GM12878 (cell line): ENCODE results near the gene LCOR. TPM values are rescaled to one million over a fixed set of nuclear protein-coding genes. Genes with fewer than 3 reads are reported as not detected.

Experiments used
- BACH1 ChIP-seq: fragments of 450-650 bp; IDR thresholded peaks from 2 replicates; pipeline ENCODE4 v1.6.1; 2017; ENCODE audit warnings: mild to moderate bottlenecking, borderline replicate concordance
- BHLHE40 ChIP-seq, 2 experiments: fragments of 450-650 bp in 1 of 2; IDR thresholded peaks; 2 replicates each; pipeline ENCODE4 v1.6.1; 2011 to 2017; ENCODE audit warnings: low read depth in 2 of 2, borderline replicate concordance in 1 of 2, improper control_type of control experiment in 1 of 2, low read length in 1 of 2, mild to moderate bottlenecking in 1 of 2
- GATAD2B ChIP-seq: fragments of 450-650 bp; conservative IDR thresholded peaks from 2 replicates; pipeline ENCODE4 v1.6.1; 2017; ENCODE audit warnings: low read depth, mild to moderate bottlenecking, moderate library complexity
- IRF4 ChIP-seq: IDR thresholded peaks from 2 replicates; pipeline ENCODE4 v1.6.1; 2011; ENCODE audit warnings: low read depth, low read length
- NR2F1 ChIP-seq: fragments of 450-650 bp; conservative IDR thresholded peaks from 2 replicates; pipeline ENCODE4 v1.6.1; 2017; ENCODE audit warnings: mild to moderate bottlenecking
- RELA ChIP-seq: fragments of 450-650 bp; IDR thresholded peaks from 2 replicates; pipeline ENCODE4 v1.8.0; 2014; ENCODE audit warnings: borderline replicate concordance; ENCODE audit not compliant: partially characterized antibody
- TARDBP ChIP-seq: IDR thresholded peaks from 2 replicates; pipeline ENCODE4 v1.6.1; 2016; ENCODE audit warnings: borderline replicate concordance
- polyA plus RNA-seq, 11 experiments: library from polyadenylated mRNA; depleted of rRNA in 4 of 11; unstranded in 6 of 11; stranded (reverse) in 5 of 11; fragments of >200 nt; fragmentation: Nextera tagmentation in 4 of 11; fragmentation: Illumina TruSeq in 1 of 11; extraction: Ambion mirVana in 4 of 11; extraction: Trizol in 1 of 11; gene quantifications; 1 replicate in 1 of 11; 2 replicates in 10 of 11; pipeline versions ENCODE4 v1.2.1 to v1.2.3, GENCODE V29; 2011 to 2016; ENCODE audit warnings: inconsistent platforms in 2 of 11, missing spikeins in 2 of 11, low read depth in 1 of 11
- total RNA-seq, 4 experiments: library from RNA; depleted of rRNA in 3 of 4; stranded (reverse); fragments of >200 nt in 3 of 4; fragmentation: Illumina TruSeq in 1 of 4; extraction: Trizol in 1 of 4; gene quantifications; 2 replicates each; pipeline versions ENCODE4 v1.2.1 to v1.2.3, GENCODE V29; 2013 to 2021
- TF ChIP-seq, protein P1 (sequence below): fragments of 450-650 bp; IDR thresholded peaks from 2 replicates; pipeline ENCODE4 v1.6.1; 2016; ENCODE audit warnings: mild to moderate bottlenecking, moderate library complexity, borderline replicate concordance
- TF ChIP-seq, protein P2 (sequence below): fragments of 450-650 bp; formaldehyde crosslinking; IDR thresholded peaks from 2 replicates; pipeline ENCODE4 v1.4.0; 2020; ENCODE audit warnings: mild to moderate bottlenecking, moderate library complexity
- TF ChIP-seq, protein P3 (sequence below): fragments of 450-650 bp; IDR thresholded peaks from 2 replicates; pipeline ENCODE4 v1.6.1; 2017; ENCODE audit warnings: antibody characterized with exemption, mild to moderate bottlenecking, moderate library complexity
- TF ChIP-seq, protein P4 (sequence below): fragments of 450-650 bp; IDR thresholded peaks from 2 replicates; pipeline ENCODE4 v1.6.1; 2016; ENCODE audit warnings: mild to moderate bottlenecking

LCOR gene
- total and polyA plus RNA-seq, 10 of the 15 experiments (the other 5 are each of a cell fraction or from before 2014, with no cell fraction given), result 1.6 to 22.0 (median 13.2) TPM

- TF ChIP-seq, protein P1, sequence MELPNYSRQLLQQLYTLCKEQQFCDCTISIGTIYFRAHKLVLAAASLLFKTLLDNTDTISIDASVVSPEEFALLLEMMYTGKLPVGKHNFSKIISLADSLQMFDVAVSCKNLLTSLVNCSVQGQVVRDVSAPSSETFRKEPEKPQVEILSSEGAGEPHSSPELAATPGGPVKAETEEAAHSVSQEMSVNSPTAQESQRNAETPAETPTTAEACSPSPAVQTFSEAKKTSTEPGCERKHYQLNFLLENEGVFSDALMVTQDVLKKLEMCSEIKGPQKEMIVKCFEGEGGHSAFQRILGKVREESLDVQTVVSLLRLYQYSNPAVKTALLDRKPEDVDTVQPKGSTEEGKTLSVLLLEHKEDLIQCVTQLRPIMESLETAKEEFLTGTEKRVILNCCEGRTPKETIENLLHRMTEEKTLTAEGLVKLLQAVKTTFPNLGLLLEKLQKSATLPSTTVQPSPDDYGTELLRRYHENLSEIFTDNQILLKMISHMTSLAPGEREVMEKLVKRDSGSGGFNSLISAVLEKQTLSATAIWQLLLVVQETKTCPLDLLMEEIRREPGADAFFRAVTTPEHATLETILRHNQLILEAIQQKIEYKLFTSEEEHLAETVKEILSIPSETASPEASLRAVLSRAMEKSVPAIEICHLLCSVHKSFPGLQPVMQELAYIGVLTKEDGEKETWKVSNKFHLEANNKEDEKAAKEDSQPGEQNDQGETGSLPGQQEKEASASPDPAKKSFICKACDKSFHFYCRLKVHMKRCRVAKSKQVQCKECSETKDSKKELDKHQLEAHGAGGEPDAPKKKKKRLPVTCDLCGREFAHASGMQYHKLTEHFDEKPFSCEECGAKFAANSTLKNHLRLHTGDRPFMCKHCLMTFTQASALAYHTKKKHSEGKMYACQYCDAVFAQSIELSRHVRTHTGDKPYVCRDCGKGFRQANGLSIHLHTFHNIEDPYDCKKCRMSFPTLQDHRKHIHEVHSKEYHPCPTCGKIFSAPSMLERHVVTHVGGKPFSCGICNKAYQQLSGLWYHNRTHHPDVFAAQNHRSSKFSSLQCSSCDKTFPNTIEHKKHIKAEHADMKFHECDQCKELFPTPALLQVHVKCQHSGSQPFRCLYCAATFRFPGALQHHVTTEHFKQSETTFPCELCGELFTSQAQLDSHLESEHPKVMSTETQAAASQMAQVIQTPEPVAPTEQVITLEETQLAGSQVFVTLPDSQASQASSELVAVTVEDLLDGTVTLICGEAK, result no peak
- TF ChIP-seq, protein P2, sequence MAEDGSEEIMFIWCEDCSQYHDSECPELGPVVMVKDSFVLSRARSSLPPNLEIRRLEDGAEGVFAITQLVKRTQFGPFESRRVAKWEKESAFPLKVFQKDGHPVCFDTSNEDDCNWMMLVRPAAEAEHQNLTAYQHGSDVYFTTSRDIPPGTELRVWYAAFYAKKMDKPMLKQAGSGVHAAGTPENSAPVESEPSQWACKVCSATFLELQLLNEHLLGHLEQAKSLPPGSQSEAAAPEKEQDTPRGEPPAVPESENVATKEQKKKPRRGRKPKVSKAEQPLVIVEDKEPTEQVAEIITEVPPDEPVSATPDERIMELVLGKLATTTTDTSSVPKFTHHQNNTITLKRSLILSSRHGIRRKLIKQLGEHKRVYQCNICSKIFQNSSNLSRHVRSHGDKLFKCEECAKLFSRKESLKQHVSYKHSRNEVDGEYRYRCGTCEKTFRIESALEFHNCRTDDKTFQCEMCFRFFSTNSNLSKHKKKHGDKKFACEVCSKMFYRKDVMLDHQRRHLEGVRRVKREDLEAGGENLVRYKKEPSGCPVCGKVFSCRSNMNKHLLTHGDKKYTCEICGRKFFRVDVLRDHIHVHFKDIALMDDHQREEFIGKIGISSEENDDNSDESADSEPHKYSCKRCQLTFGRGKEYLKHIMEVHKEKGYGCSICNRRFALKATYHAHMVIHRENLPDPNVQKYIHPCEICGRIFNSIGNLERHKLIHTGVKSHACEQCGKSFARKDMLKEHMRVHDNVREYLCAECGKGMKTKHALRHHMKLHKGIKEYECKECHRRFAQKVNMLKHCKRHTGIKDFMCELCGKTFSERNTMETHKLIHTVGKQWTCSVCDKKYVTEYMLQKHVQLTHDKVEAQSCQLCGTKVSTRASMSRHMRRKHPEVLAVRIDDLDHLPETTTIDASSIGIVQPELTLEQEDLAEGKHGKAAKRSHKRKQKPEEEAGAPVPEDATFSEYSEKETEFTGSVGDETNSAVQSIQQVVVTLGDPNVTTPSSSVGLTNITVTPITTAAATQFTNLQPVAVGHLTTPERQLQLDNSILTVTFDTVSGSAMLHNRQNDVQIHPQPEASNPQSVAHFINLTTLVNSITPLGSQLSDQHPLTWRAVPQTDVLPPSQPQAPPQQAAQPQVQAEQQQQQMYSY, result no peak
- TF ChIP-seq IRF4 (no peak), BHLHE40 (IDR thresholded peaks at IDR 0.05; ENCODE audit: borderline replicate concordance in 1 of 2, low read depth in 2 of 2, low read length in 1 of 2) (no peak), BACH1 (no peak), RELA (no peak), TARDBP (no peak), NR2F1 (no peak), GATAD2B (no peak)
- TF ChIP-seq, protein P3, sequence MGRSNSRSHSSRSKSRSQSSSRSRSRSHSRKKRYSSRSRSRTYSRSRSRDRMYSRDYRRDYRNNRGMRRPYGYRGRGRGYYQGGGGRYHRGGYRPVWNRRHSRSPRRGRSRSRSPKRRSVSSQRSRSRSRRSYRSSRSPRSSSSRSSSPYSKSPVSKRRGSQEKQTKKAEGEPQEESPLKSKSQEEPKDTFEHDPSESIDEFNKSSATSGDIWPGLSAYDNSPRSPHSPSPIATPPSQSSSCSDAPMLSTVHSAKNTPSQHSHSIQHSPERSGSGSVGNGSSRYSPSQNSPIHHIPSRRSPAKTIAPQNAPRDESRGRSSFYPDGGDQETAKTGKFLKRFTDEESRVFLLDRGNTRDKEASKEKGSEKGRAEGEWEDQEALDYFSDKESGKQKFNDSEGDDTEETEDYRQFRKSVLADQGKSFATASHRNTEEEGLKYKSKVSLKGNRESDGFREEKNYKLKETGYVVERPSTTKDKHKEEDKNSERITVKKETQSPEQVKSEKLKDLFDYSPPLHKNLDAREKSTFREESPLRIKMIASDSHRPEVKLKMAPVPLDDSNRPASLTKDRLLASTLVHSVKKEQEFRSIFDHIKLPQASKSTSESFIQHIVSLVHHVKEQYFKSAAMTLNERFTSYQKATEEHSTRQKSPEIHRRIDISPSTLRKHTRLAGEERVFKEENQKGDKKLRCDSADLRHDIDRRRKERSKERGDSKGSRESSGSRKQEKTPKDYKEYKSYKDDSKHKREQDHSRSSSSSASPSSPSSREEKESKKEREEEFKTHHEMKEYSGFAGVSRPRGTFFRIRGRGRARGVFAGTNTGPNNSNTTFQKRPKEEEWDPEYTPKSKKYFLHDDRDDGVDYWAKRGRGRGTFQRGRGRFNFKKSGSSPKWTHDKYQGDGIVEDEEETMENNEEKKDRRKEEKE, result no peak
- TF ChIP-seq, protein P4, sequence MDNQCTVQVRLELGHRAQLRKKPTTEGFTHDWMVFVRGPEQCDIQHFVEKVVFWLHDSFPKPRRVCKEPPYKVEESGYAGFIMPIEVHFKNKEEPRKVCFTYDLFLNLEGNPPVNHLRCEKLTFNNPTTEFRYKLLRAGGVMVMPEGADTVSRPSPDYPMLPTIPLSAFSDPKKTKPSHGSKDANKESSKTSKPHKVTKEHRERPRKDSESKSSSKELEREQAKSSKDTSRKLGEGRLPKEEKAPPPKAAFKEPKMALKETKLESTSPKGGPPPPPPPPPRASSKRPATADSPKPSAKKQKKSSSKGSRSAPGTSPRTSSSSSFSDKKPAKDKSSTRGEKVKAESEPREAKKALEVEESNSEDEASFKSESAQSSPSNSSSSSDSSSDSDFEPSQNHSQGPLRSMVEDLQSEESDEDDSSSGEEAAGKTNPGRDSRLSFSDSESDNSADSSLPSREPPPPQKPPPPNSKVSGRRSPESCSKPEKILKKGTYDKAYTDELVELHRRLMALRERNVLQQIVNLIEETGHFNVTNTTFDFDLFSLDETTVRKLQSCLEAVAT, result no peak
These were observed 46.0 kb downstream of the LCOR start (continued) for GRCh38 chr10:96878057-96878456.
